Astrocyte (in vitro differentiated cells and primary cell): ENCODE measurements around the gene BCL2L14. TPM values are rescaled to one million over a fixed set of nuclear protein-coding genes. Genes with fewer than 3 reads are reported as not detected.

Experiments used
- DNase-seq: peaks from one replicate; pipeline ENCODE4 v3.0.0-alpha.2; 2010; ENCODE audit warnings: low read depth
- FAIRE-seq: peaks from 2 replicates; lab custom pipeline; 2011; peaks lifted over from hg19 to GRCh38; lab: Jason Lieb, UNC
- H2AFZ ChIP-seq: 2 replicates; pipeline ENCODE4 v1.6.0; 2012; ENCODE audit warnings: low read depth, low read length, inconsistent platforms
- H3K27ac ChIP-seq: 2 replicates; pipeline ENCODE4 v1.5.1; 2011; ENCODE audit warnings: low read depth, low read length, inconsistent platforms
- H3K27me3 ChIP-seq: 2 replicates; pipeline ENCODE4 v1.6.0; 2011; ENCODE audit warnings: low read length, inconsistent platforms; ENCODE audit not compliant: insufficient read depth
- H3K36me3 ChIP-seq: 2 replicates; pipeline ENCODE4 v1.5.1; 2011; ENCODE audit warnings: low read length, inconsistent platforms; ENCODE audit not compliant: insufficient read depth
- H3K4me1 ChIP-seq: 2 replicates; pipeline ENCODE4 v1.5.1; 2011; ENCODE audit warnings: low read length, inconsistent platforms; ENCODE audit not compliant: insufficient read depth
- H3K4me2 ChIP-seq: 2 replicates; pipeline ENCODE4 v1.6.0; 2012; ENCODE audit warnings: low read length, inconsistent platforms
- H3K4me3 ChIP-seq: 2 replicates; pipeline ENCODE4 v1.5.1; 2011; ENCODE audit warnings: low read depth, mild to moderate bottlenecking, low read length, inconsistent platforms; ENCODE audit not compliant: insufficient read depth
- H3K79me2 ChIP-seq: 2 replicates; pipeline ENCODE4 v1.6.0; 2012; ENCODE audit warnings: mild to moderate bottlenecking, low read length, inconsistent platforms; ENCODE audit not compliant: insufficient read depth
- H3K9ac ChIP-seq: 2 replicates; pipeline ENCODE4 v1.6.0; 2012; ENCODE audit warnings: mild to moderate bottlenecking, low read length, inconsistent platforms
- H3K9me3 ChIP-seq: 2 replicates; pipeline ENCODE4 v1.5.1; 2012; ENCODE audit warnings: low read depth, mild to moderate bottlenecking, low read length, inconsistent platforms; ENCODE audit not compliant: insufficient read depth
- H4K20me1 ChIP-seq: 2 replicates; pipeline ENCODE4 v1.6.0; 2012; ENCODE audit warnings: low read length, inconsistent platforms; ENCODE audit not compliant: insufficient read depth
- H3K27ac Mint-ChIP-seq: one replicate; pipeline ENCODE4 v1.8.0; 2021; ENCODE audit warnings: mild to moderate bottlenecking, mixed read lengths; ENCODE audit not compliant: unreplicated experiment
- H3K27me3 Mint-ChIP-seq: one replicate; pipeline ENCODE4 v1.8.0; 2021; ENCODE audit warnings: low read depth, mixed read lengths; ENCODE audit not compliant: unreplicated experiment
- H3K36me3 Mint-ChIP-seq: one replicate; pipeline ENCODE4 v1.8.0; 2021; ENCODE audit warnings: low read depth, mixed read lengths; ENCODE audit not compliant: unreplicated experiment
- H3K4me1 Mint-ChIP-seq: one replicate; pipeline ENCODE4 v1.8.0; 2021; ENCODE audit warnings: low read depth, mixed read lengths; ENCODE audit not compliant: unreplicated experiment
- H3K4me3 Mint-ChIP-seq: one replicate; pipeline ENCODE4 v1.8.0; 2021; ENCODE audit warnings: mild to moderate bottlenecking, moderate library complexity, mixed read lengths; ENCODE audit not compliant: unreplicated experiment
- H3K9me3 Mint-ChIP-seq: one replicate; pipeline ENCODE4 v1.8.0; 2021; ENCODE audit warnings: mild to moderate bottlenecking, mixed read lengths; ENCODE audit not compliant: unreplicated experiment
- CTCF ChIP-seq: IDR thresholded peaks from 2 replicates; pipeline ENCODE4 v1.5.1; 2011; ENCODE audit warnings: low read depth, mild to moderate bottlenecking, inconsistent platforms, low read length, moderate library complexity; ENCODE audit not compliant: insufficient read depth
- EZH2 ChIP-seq: IDR thresholded peaks from 2 replicates; pipeline ENCODE4 v1.6.1; 2012; ENCODE audit warnings: mild to moderate bottlenecking, low read length, inconsistent platforms; ENCODE audit not compliant: insufficient read depth
- total RNA-seq: library from RNA; stranded (reverse); gene quantifications from 2 replicates; pipeline ENCODE4 v1.2.1, GENCODE V29; 2021

The BCL2L14 gene
- total RNA-seq, 1 donor from 2014 or later = not detected

GRCh38 chr12:12095021-12095420, 24.3 kb downstream of the BCL2L14 start:
- no peak overlapping the region for H3K4me3 ChIP-seq
- no peak overlapping the region for H3K27ac ChIP-seq
- no peak overlapping the region for H3K4me3 Mint-ChIP-seq
- H3K9me3 Mint-ChIP-seq = peaks cover 2% of the 10 kb centered on the region
- no peak overlapping the region for H3K9ac ChIP-seq
- DNase-seq = peak; percentile 21
- no peak for FAIRE-seq
- H3K36me3 Mint-ChIP-seq = peaks cover 13% of the 10 kb centered on the region
- TF ChIP-seq EZH2 (no peak), CTCF (no peak)
- H3K27me3 ChIP-seq = no peaks in the 10 kb centered on the region
- no peaks in the 10 kb centered on the region for H3K27me3 Mint-ChIP-seq
- peaks cover 23% of the 10 kb centered on the region for H3K4me1 ChIP-seq
- no peaks in the 10 kb centered on the region for H3K79me2 ChIP-seq
- no peaks in the 10 kb centered on the region for H3K36me3 ChIP-seq
- no peaks in the 10 kb centered on the region for H4K20me1 ChIP-seq
- H2AFZ ChIP-seq = no peak overlapping the region
- peaks cover 14% of the 10 kb centered on the region for H3K4me1 Mint-ChIP-seq
- no peak overlapping the region for H3K4me2 ChIP-seq
- no peak overlapping the region for H3K27ac Mint-ChIP-seq
- H3K9me3 ChIP-seq = no peaks in the 10 kb centered on the region

- Histone ChIP-seq H3K36me3 (no peaks in the 10 kb centered on the region), H3K27ac (no peak overlapping the region), H4K20me1 (no peaks in the 10 kb centered on the region), H3K27me3 (no peaks in the 10 kb centered on the region), H3K4me1 (peaks cover 12% of the 10 kb centered on the region), H3K9ac (no peak overlapping the region), H3K4me3 (no peak overlapping the region), H2AFZ (no peak overlapping the region), H3K79me2 (no peaks in the 10 kb centered on the region), H3K4me2 (no peak overlapping the region), H3K9me3 (no peaks in the 10 kb centered on the region)
- H3K4me3 Mint-ChIP-seq = no peak overlapping the region
- H3K9me3 Mint-ChIP-seq = peaks cover 2% of the 10 kb centered on the region
- TF ChIP-seq CTCF = no peak
- no peak for TF ChIP-seq EZH2
- H3K4me1 Mint-ChIP-seq = peaks cover 3% of the 10 kb centered on the region
- DNase-seq (peak; percentile 50), FAIRE-seq (no peak)
- H3K27ac Mint-ChIP-seq = no peak overlapping the region
- H3K27me3 Mint-ChIP-seq = no peaks in the 10 kb centered on the region
- H3K36me3 Mint-ChIP-seq = peaks cover 19% of the 10 kb centered on the region
These were observed 27.4 kb downstream of the BCL2L14 start for GRCh38 chr12:12097891-12098690.

- no peak overlapping the region for H3K4me3 Mint-ChIP-seq
- Histone ChIP-seq H3K4me2 (no peak overlapping the region), H3K9me3 (no peaks in the 10 kb centered on the region), H3K79me2 (no peaks in the 10 kb centered on the region), H3K36me3 (no peaks in the 10 kb centered on the region), H3K4me3 (no peak overlapping the region), H2AFZ (no peak overlapping the region), H4K20me1 (no peaks in the 10 kb centered on the region), H3K27me3 (no peaks in the 10 kb centered on the region), H3K27ac (no peak overlapping the region), H3K9ac (no peak overlapping the region), H3K4me1 (peaks cover 10% of the 10 kb centered on the region)
- no peaks in the 10 kb centered on the region for H3K27me3 Mint-ChIP-seq
- DNase-seq (no peak), FAIRE-seq (no peak)
- peaks cover 2% of the 10 kb centered on the region for H3K9me3 Mint-ChIP-seq
- peaks cover 3% of the 10 kb centered on the region for H3K4me1 Mint-ChIP-seq
- TF ChIP-seq EZH2 (no peak), CTCF (no peak)
- H3K27ac Mint-ChIP-seq = no peak overlapping the region
- peaks cover 22% of the 10 kb centered on the region for H3K36me3 Mint-ChIP-seq
These were observed 27.9 kb downstream of the BCL2L14 start for GRCh38 chr12:12098691-12099015.
